GM12878 (cell line): ENCODE measurements around the gene PI3. TPM values are rescaled to one million over a fixed set of nuclear protein-coding genes. Genes with fewer than 3 reads are reported as not detected.
"Not testable (repeated sequence)": the region's sequence is repeated elsewhere in the genome, so short reads cannot be mapped to it uniquely, and the experiment has no call there.

Experiments used
- ATAC-seq: fragments of 200-7000 bp; cut with Tn5 transposase; 3 replicates; pipeline ENCODE4 v1.9.1; 2020; ENCODE audit warnings: mild to moderate bottlenecking, moderate library complexity
- BruUV-seq: library from RNA; stranded (reverse); fragments of 400-500 nt; replicated peaks from 2 replicates; lab custom pipeline; 2021; lab: Mats Ljungman, UMichigan
- CTCF ChIA-PET: fragments of 300-600 bp; sonication (Branson Sonifier 250); formaldehyde crosslinking; extraction: SDS; loops from one replicate; lab custom pipeline; 2021; ENCODE audit warnings: inconsistent platforms; lab: Yijun Ruan, JAX
- POLR2A ChIA-PET: fragments of 350-600 bp; formaldehyde crosslinking; extraction: SDS; loops from one replicate; lab custom pipeline; 2021; ENCODE audit warnings: inconsistent platforms; lab: Charles Lee
- RAD21 ChIA-PET: fragments of 300-600 bp; sonication (Branson Sonifier 250); formaldehyde crosslinking; loops from one replicate; lab custom pipeline; 2023; ENCODE audit warnings: antibody characterized with exemption; ENCODE audit not compliant: unreplicated experiment; lab: Charles Lee
- SMC1A ChIA-PET: fragments of 300-600 bp; sonication (Branson Sonifier 250); formaldehyde crosslinking; loops from one replicate; lab custom pipeline; 2023; ENCODE audit not compliant: unreplicated experiment, uncharacterized antibody; lab: Charles Lee
- DNase-seq: peaks from one replicate; pipeline ENCODE4 v3.0.0-alpha.2; 2011; ENCODE audit warnings: low read depth, low spot score
- FAIRE-seq: peaks from 3 replicates; lab custom pipeline; 2011; peaks lifted over from hg19 to GRCh38; lab: Jason Lieb, UNC
- H2AFZ ChIP-seq: 2 replicates; pipeline ENCODE4 v1.6.0; 2011; ENCODE audit warnings: low read depth, low read length, control low read depth; ENCODE audit not compliant: control insufficient read depth
- H3K27ac ChIP-seq: 2 replicates; pipeline ENCODE4 v1.5.1; 2011; ENCODE audit warnings: control low read depth; ENCODE audit not compliant: control insufficient read depth, insufficient read depth
- H3K27me3 ChIP-seq, 2 experiments: replicated peaks in 1 of 2; 2 replicates each; pipeline versions ENCODE4 v1.6.0 to v1.6.1; 2011; ENCODE audit warnings: low read length in 1 of 2; ENCODE audit not compliant: control insufficient read depth in 2 of 2, insufficient read depth in 2 of 2
- H3K36me3 ChIP-seq, 2 experiments: 2 replicates each; pipeline ENCODE4 v1.5.1; 2011; ENCODE audit warnings: low read length in 1 of 2; ENCODE audit not compliant: control insufficient read depth in 2 of 2, insufficient read depth in 2 of 2
- H3K4me1 ChIP-seq: 2 replicates; pipeline ENCODE4 v1.6.1; 2011; ENCODE audit warnings: mild to moderate bottlenecking, low read length, moderate library complexity, mixed read lengths; ENCODE audit not compliant: control insufficient read depth, insufficient read depth
- H3K4me2 ChIP-seq: 2 replicates; pipeline ENCODE4 v1.6.0; 2011; ENCODE audit warnings: control low read depth; ENCODE audit not compliant: control insufficient read depth, insufficient read depth
- H3K4me3 ChIP-seq: fragments of 200-600 bp; sonication (generic); 2 replicates; pipeline ENCODE4 v1.5.1; 2016
- H3K79me2 ChIP-seq: 2 replicates; pipeline ENCODE4 v1.6.0; 2011; ENCODE audit warnings: low read length; ENCODE audit not compliant: control insufficient read depth, insufficient read depth
- H3K9ac ChIP-seq: 2 replicates; pipeline ENCODE4 v1.8.0; 2011; ENCODE audit warnings: low read length, control low read depth, mixed read lengths; ENCODE audit not compliant: control insufficient read depth, insufficient read depth
- H3K9me3 ChIP-seq: replicated peaks from 3 replicates; pipeline ENCODE4 v1.5.1; 2011; ENCODE audit warnings: mild to moderate bottlenecking, low read length; ENCODE audit not compliant: control insufficient read depth, insufficient read depth
- H4K20me1 ChIP-seq: 2 replicates; pipeline ENCODE4 v1.6.0; 2011; ENCODE audit not compliant: control insufficient read depth, insufficient read depth
- BMI1 ChIP-seq: fragments of 450-650 bp; IDR thresholded peaks from 2 replicates; pipeline ENCODE4 v1.6.1; 2016; ENCODE audit warnings: mild to moderate bottlenecking, moderate library complexity, borderline replicate concordance
- KAT2A ChIP-seq: conservative IDR thresholded peaks from 2 replicates; pipeline ENCODE4 v1.6.1; 2011; ENCODE audit warnings: low read depth, low read length; ENCODE audit not compliant: control insufficient read depth
- RAD21 ChIP-seq: IDR thresholded peaks from 2 replicates; pipeline ENCODE4 v1.6.1; 2011; ENCODE audit warnings: mild to moderate bottlenecking, low read depth, low read length, moderate library complexity; ENCODE audit not compliant: insufficient read depth
- SPI1 ChIP-seq: IDR thresholded peaks from 2 replicates; pipeline ENCODE4 v1.6.1; 2011; ENCODE audit warnings: low read depth, mild to moderate bottlenecking, low read length, moderate library complexity, borderline replicate concordance; ENCODE audit not compliant: insufficient read depth
- WGBS: methylation state at CpG from one replicate; pipeline ENCODE4 v1.1.6; 2016; ENCODE audit warnings: low lambda C conversion rate; ENCODE audit not compliant: insufficient replicate concordance, insufficient coverage; ENCODE audit errors: missing lambda C conversion rate; 5-methylcytosine and 5-hydroxymethylcytosine counted together
- in situ Hi-C: fragments of 300-500 bp; cut with MboI; formaldehyde crosslinking; loops from 9 replicates; pipeline ENCODE4 v1.14.3; 2018; ENCODE audit warnings: mixed read lengths
- intact Hi-C: fragments of 100-400 bp; cut with micrococcal nuclease; formaldehyde crosslinking; loops from one replicate; pipeline ENCODE4 v1.14.2; 2022; ENCODE audit not compliant: unreplicated experiment
- polyA plus RNA-seq, 11 experiments: library from polyadenylated mRNA; depleted of rRNA in 4 of 11; unstranded in 6 of 11; stranded (reverse) in 5 of 11; fragments of >200 nt; fragmentation: Nextera tagmentation in 4 of 11; fragmentation: Illumina TruSeq in 1 of 11; extraction: Ambion mirVana in 4 of 11; extraction: Trizol in 1 of 11; gene quantifications; 1 replicate in 1 of 11; 2 replicates in 10 of 11; pipeline versions ENCODE4 v1.2.1 to v1.2.3, GENCODE V29; 2011 to 2016; ENCODE audit warnings: inconsistent platforms in 2 of 11, missing spikeins in 2 of 11, low read depth in 1 of 11
- total RNA-seq, 4 experiments: library from RNA; depleted of rRNA in 3 of 4; stranded (reverse); fragments of >200 nt in 3 of 4; fragmentation: Illumina TruSeq in 1 of 4; extraction: Trizol in 1 of 4; gene quantifications; 2 replicates each; pipeline versions ENCODE4 v1.2.1 to v1.2.3, GENCODE V29; 2013 to 2021

PI3 gene
- total and polyA plus RNA-seq, 10 of the 15 experiments (the other 5 are each of a cell fraction or from before 2014, with no cell fraction given), result not detected

DNA sequence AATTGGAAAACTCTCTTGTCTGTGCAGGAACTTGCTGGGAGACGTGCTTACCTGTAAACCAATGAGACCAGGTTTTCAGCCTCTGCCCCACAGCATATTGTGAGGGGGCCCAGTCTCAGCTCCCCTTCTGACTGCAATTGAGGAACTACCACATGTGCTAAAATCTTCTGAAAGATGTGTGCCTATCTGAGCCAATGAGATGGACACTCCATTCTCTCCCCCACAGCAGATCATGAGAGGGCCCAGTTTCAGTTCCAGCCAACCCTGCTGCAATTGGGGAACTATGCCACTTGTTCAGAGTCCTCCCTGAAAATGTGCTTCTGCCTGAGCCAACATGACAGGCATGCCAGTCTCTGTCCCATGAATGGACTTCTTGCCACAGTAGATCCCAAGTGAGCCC is 20.9 kb upstream of the PI3 start:
- 29% methylated on average over 1 of the region's 1 CpG for WGBS
- H3K4me1 ChIP-seq, result peaks cover 3% of the 10 kb centered on the region
- TF ChIP-seq SPI1 (peak; percentile 37; the same call in 1 of the 2 replicates), BMI1 (no peak)
- TF ChIP-seq, all 136 proteins: peak for 1

DNA sequence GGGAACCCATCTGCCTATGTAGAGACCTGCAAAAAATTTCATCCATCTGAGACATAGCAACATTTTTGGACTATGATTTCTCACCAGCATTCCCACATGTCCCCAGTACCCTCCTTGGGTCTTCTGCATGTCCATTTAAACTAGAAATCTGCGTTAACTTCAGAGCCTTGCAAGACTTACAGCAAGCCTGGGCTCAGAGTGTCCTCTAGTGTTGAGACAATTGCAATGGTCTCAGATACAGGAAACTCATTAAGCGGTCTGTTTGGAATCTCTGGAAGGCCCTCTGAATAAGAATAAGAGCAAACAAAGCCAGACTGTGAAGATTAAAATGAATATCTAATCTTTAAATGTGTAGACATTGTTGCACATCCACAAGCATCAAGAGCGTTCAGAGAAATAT is 20.5 kb upstream of the PI3 start:
- no peak overlapping the region for H3K4me2 ChIP-seq
- no peak overlapping the region for H3K4me3 ChIP-seq
- no peak overlapping the region for H3K27ac ChIP-seq
- no peak overlapping the region for H3K9ac ChIP-seq
- H3K4me1 ChIP-seq, result peaks cover 3% of the 10 kb centered on the region
- ChIA-PET SMC1A (interaction anchor here (1.4 kb wide), 1 partner anchor 14 kb away, joined by 3 read pairs; no protein-coding TSS in a partner anchor), CTCF (no interaction called here), POLR2A (no interaction called here), RAD21 (no interaction called here)
- H3K79me2 ChIP-seq, result no peaks in the 10 kb centered on the region
- H4K20me1 ChIP-seq, result no peaks in the 10 kb centered on the region
- H3K9me3 ChIP-seq, result no peaks in the 10 kb centered on the region; the same call in 2 of the 3 replicates
- FAIRE-seq (no peak), ATAC-seq (no peak), DNase-seq (no peak)
- no peaks in the 10 kb centered on the region for H3K27me3 ChIP-seq
- TF ChIP-seq KAT2A, result no peak
- TF ChIP-seq RAD21, result 0 out of 2 replicates have a peak, but pooled peaks have one; percentile 25
- in situ Hi-C loops (no loop called here), intact Hi-C loops (no loop called here)
- no TSS peak for BruUV-seq
- 30% methylated on average over 3 of the region's 3 CpGs for WGBS
- H3K36me3 ChIP-seq, result no peaks in the 10 kb centered on the region
- no peak overlapping the region for H2AFZ ChIP-seq

More for the DNA sequence above, 20.9 kb upstream of the PI3 start:
- Histone ChIP-seq H3K4me2 (no peak overlapping the region), H2AFZ (no peak overlapping the region), H3K9ac (no peak overlapping the region), H3K4me3 (no peak overlapping the region), H3K27ac (no peak overlapping the region), H3K9me3 (no peaks in the 10 kb centered on the region; the same call in 2 of the 3 replicates), H4K20me1 (no peaks in the 10 kb centered on the region), H3K36me3 (no peaks in the 10 kb centered on the region), H3K27me3 (no peaks in the 10 kb centered on the region), H3K79me2 (no peaks in the 10 kb centered on the region)
- intact Hi-C loops (no loop called here), in situ Hi-C loops (no loop called here)
- ATAC-seq, result peak; percentile 60
- FAIRE-seq, result no peak
- CTCF ChIA-PET, result no interaction called here
- RAD21 ChIA-PET, result no interaction called here
- BruUV-seq, result no TSS peak
- peak; percentile 15 for DNase-seq
- POLR2A ChIA-PET, result no interaction called here
- SMC1A ChIA-PET, result interaction anchor here (1.4 to 1.5 kb wide), 2 partner anchors 14 to 137 kb away, joined by 3 read pairs; no protein-coding TSS in a partner anchor

DNA sequence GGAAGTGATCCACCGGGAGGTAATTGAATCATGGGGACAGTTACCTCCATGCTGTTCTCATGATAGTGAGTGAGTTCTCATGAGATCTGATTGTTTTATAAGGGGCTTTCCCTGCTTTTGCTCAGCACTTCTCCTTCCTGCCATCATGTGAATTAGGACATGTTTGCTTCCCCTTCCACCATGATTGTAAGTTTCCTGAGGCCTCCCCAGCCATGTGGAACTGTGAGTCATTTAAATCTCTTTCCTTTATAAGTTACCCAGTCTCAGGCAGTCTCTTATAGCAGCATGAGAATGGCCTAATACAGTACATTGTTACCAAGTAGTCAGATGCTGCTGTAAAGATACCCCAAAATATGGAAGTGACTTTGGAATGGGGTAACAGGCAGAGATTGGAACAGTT is 19.9 kb upstream of the PI3 start:
- ATAC-seq, SMC1A ChIA-PET, BruUV-seq, H3K27me3 ChIP-seq, H3K79me2 ChIP-seq, in situ Hi-C loops, H3K4me3 ChIP-seq, H3K4me2 ChIP-seq, H3K36me3 ChIP-seq, H4K20me1 ChIP-seq, intact Hi-C loops, H3K4me1 ChIP-seq, CTCF ChIA-PET, H3K27ac ChIP-seq, H2AFZ ChIP-seq, POLR2A ChIA-PET, FAIRE-seq, RAD21 ChIA-PET, H3K9ac ChIP-seq, DNase-seq, H3K9me3 ChIP-seq: not testable (repeated sequence)
- 47% methylated on average over 1 of the region's 1 CpG for WGBS
